Loucy (cell line): ENCODE measurements around the gene SNRNP40.

Source experiments
- H2AFZ ChIP-seq: fragments of 200-600 bp; sonication (generic); 2 replicates; pipeline ENCODE4 v1.6.0; 2016; ENCODE audit warnings: antibody characterized with exemption, mild to moderate bottlenecking, low read length, moderate library complexity
- H3F3A ChIP-seq: fragments of 200-600 bp; 2 replicates; pipeline ENCODE4 v1.6.0; 2016; ENCODE audit warnings: antibody characterized with exemption, low read depth, mild to moderate bottlenecking
- H3K27me3 ChIP-seq: fragments of 200-600 bp; sonication (generic); 2 replicates; pipeline ENCODE4 v1.6.1; 2014; ENCODE audit warnings: low read length, mild to moderate bottlenecking; ENCODE audit not compliant: insufficient read depth, poor library complexity, severe bottlenecking
- H3K36me3 ChIP-seq: fragments of 200-600 bp; sonication (generic); 2 replicates; pipeline ENCODE4 v1.6.1; 2016; ENCODE audit warnings: low read length; ENCODE audit not compliant: insufficient read depth
- H3K4me1 ChIP-seq: fragments of 200-600 bp; sonication (generic); 2 replicates; pipeline ENCODE4 v1.5.1; 2014; ENCODE audit warnings: low read length, mild to moderate bottlenecking; ENCODE audit not compliant: insufficient read depth, poor library complexity, severe bottlenecking
- H3K4me2 ChIP-seq: fragments of 200-600 bp; sonication (generic); 2 replicates; pipeline ENCODE4 v1.6.0; 2014; ENCODE audit warnings: antibody characterized with exemption, low read length, low read depth, mild to moderate bottlenecking; ENCODE audit not compliant: poor library complexity, severe bottlenecking
- H3K4me3 ChIP-seq: fragments of 200-600 bp; sonication (generic); 2 replicates; pipeline ENCODE4 v1.5.1; 2014; ENCODE audit warnings: low read length, mild to moderate bottlenecking, mixed read lengths; ENCODE audit not compliant: poor library complexity, severe bottlenecking
- H3K79me2 ChIP-seq: fragments of 200-600 bp; sonication (generic); 2 replicates; pipeline ENCODE4 v1.6.1; 2014; ENCODE audit warnings: low read length; ENCODE audit not compliant: insufficient read depth
- H3K9ac ChIP-seq: fragments of 200-600 bp; sonication (generic); 2 replicates; pipeline ENCODE4 v1.6.0; 2014; ENCODE audit warnings: mild to moderate bottlenecking, low read depth, low read length, moderate library complexity; ENCODE audit not compliant: poor library complexity, severe bottlenecking
- H3K9me2 ChIP-seq: fragments of 200-600 bp; sonication (generic); replicated peaks from 2 replicates; pipeline ENCODE4 v1.6.1; 2016; ENCODE audit warnings: low read depth, low read length, mixed read lengths
- H3K9me3 ChIP-seq: fragments of 200-600 bp; sonication (generic); 2 replicates; pipeline ENCODE4 v1.6.1; 2014; ENCODE audit warnings: mild to moderate bottlenecking, antibody characterized with exemption, low read length, low read depth; ENCODE audit not compliant: insufficient read depth
- H4K20me1 ChIP-seq: fragments of 200-600 bp; sonication (generic); 2 replicates; pipeline ENCODE4 v1.6.0; 2014; ENCODE audit warnings: antibody characterized with exemption, low read length, mild to moderate bottlenecking; ENCODE audit not compliant: insufficient read depth, poor library complexity, severe bottlenecking
- EZH2phosphoT487 ChIP-seq: fragments of 200-600 bp; IDR thresholded peaks from 2 replicates; pipeline ENCODE4 v1.6.1; 2018; ENCODE audit warnings: antibody characterized with exemption, mild to moderate bottlenecking, moderate library complexity, borderline replicate concordance
- TF ChIP-seq, protein P1 (sequence below): fragments of 200-600 bp; sonication (generic); conservative IDR thresholded peaks from 2 replicates; pipeline ENCODE4 v1.5.1; 2014; ENCODE audit warnings: mild to moderate bottlenecking, antibody characterized with exemption, low read length

SNRNP40 gene

DNA sequence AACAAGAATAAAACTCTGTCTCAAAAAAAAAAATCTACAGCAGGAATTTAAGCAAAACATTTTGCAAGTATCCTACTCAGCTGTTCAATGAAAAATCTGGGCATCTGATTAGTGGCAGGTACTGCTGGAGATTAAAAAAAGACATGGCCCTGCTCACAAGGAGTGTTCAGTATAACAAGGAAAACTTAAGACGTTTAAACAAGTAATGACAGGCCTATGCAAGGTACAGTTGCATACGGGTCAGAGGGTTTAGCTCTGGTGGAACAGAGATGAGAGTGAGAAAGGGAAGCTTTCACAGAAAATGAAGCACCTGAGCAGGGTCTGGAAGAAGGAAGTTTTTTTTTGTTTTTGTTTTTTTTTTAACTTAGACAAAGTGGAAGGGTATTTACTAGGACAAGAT lies 23.0 kb downstream of the SNRNP40 start:
- no peak for TF ChIP-seq EZH2phosphoT487
- TF ChIP-seq, protein P1, sequence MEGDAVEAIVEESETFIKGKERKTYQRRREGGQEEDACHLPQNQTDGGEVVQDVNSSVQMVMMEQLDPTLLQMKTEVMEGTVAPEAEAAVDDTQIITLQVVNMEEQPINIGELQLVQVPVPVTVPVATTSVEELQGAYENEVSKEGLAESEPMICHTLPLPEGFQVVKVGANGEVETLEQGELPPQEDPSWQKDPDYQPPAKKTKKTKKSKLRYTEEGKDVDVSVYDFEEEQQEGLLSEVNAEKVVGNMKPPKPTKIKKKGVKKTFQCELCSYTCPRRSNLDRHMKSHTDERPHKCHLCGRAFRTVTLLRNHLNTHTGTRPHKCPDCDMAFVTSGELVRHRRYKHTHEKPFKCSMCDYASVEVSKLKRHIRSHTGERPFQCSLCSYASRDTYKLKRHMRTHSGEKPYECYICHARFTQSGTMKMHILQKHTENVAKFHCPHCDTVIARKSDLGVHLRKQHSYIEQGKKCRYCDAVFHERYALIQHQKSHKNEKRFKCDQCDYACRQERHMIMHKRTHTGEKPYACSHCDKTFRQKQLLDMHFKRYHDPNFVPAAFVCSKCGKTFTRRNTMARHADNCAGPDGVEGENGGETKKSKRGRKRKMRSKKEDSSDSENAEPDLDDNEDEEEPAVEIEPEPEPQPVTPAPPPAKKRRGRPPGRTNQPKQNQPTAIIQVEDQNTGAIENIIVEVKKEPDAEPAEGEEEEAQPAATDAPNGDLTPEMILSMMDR = no peak
- no peak overlapping the region for H3K9ac ChIP-seq
- peaks cover 5% of the 10 kb centered on the region for H4K20me1 ChIP-seq

DNA sequence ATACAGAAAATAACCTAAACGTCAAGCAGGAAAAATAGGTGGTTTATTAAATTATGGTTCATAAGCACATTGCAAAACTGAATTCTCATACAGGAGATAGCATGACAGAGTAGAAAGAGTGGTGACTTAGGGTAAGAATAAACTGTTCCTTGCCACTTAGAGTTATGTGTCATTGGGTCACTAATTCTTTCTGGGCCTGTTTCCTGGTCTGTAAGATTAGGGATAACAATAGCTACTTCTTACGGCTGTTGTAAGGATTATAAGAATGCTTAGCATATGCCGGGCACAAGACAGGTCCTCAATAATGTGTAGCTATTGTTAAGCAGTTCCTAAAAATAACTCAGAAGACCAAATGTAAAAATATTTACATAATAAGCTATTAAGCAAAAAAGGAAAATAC lies 24.2 kb downstream of the SNRNP40 start:
- TF ChIP-seq EZH2phosphoT487 = no peak
- TF ChIP-seq, protein P1 = no peak
- Histone ChIP-seq H3K4me1 (no peaks in the 10 kb centered on the region), H3K79me2 (peaks cover 5% of the 10 kb centered on the region; the same call in 1 of the 2 replicates), H3K27me3 (no peaks in the 10 kb centered on the region), H3K36me3 (peaks cover 85% of the 10 kb centered on the region), H3K9me2 (no peaks in the 10 kb centered on the region), H4K20me1 (peaks cover 5% of the 10 kb centered on the region), H2AFZ (no peak overlapping the region), H3K9ac (no peak overlapping the region), H3K9me3 (no peaks in the 10 kb centered on the region), H3F3A (no peaks in the 10 kb centered on the region), H3K4me2 (no peak overlapping the region), H3K4me3 (no peak overlapping the region)

More for the DNA sequence above, 23.0 kb downstream of the SNRNP40 start:
- no peaks in the 10 kb centered on the region for H3K4me1 ChIP-seq
- H3F3A ChIP-seq = no peaks in the 10 kb centered on the region
- H3K36me3 ChIP-seq = peaks cover 85% of the 10 kb centered on the region
- no peaks in the 10 kb centered on the region for H3K9me2 ChIP-seq
- H3K79me2 ChIP-seq = peaks cover 5% of the 10 kb centered on the region; the same call in 1 of the 2 replicates
- no peak overlapping the region for H3K4me3 ChIP-seq
- no peaks in the 10 kb centered on the region for H3K9me3 ChIP-seq
- H3K27me3 ChIP-seq = no peaks in the 10 kb centered on the region
- H3K4me2 ChIP-seq = no peak overlapping the region
- no peak overlapping the region for H2AFZ ChIP-seq

GRCh38 chr1:31266547-31266946 lies 30.0 kb downstream of the SNRNP40 start:
- no peaks in the 10 kb centered on the region for H3F3A ChIP-seq
- H3K9ac ChIP-seq = no peak overlapping the region
- no peaks in the 10 kb centered on the region for H3K9me3 ChIP-seq
- H3K9me2 ChIP-seq = no peaks in the 10 kb centered on the region
- H4K20me1 ChIP-seq = no peaks in the 10 kb centered on the region
- H2AFZ ChIP-seq = no peak overlapping the region
- no peak for TF ChIP-seq EZH2phosphoT487
- TF ChIP-seq, protein P1 = no peak
- no peaks in the 10 kb centered on the region for H3K4me1 ChIP-seq
- H3K79me2 ChIP-seq = no peaks in the 10 kb centered on the region
- no peak overlapping the region for H3K4me3 ChIP-seq
- H3K36me3 ChIP-seq = peaks cover 83% of the 10 kb centered on the region
- no peaks in the 10 kb centered on the region for H3K27me3 ChIP-seq
- H3K4me2 ChIP-seq = no peak overlapping the region
